HepG2 (cell line): ENCODE measurements around the gene CXCR4. TPM values are rescaled to one million over a fixed set of nuclear protein-coding genes. Genes with fewer than 3 reads are reported as not detected.
A peak's percentile ranks its signal among the peaks of the same experiment; 100 is the strongest.

ENCODE experiments used
- ATAC-seq: fragments of 200-7000 bp; cut with Tn5 transposase; 3 replicates; pipeline ENCODE4 v1.9.1; 2020; ENCODE audit warnings: mild to moderate bottlenecking, moderate library complexity
- BruUV-seq: library from RNA; stranded (reverse); fragments of 400-500 nt; replicated peaks from 2 replicates; lab custom pipeline; 2021; lab: Mats Ljungman, UMichigan
- CTCF ChIA-PET: fragments of 300-600 bp; formaldehyde crosslinking; extraction: SDS; loops from one replicate; lab custom pipeline; 2021; ENCODE audit warnings: low total read pairs, inconsistent platforms, low intra/inter-chr PET ratio; lab: Yijun Ruan, JAX
- POLR2A ChIA-PET: fragments of 350-600 bp; sonication (Branson Sonifier 250); formaldehyde crosslinking; loops from one replicate; lab custom pipeline; 2020; ENCODE audit warnings: antibody characterized with exemption, inconsistent platforms; lab: Yijun Ruan, JAX
- DNase-seq: peaks from one replicate; pipeline ENCODE4 v3.0.0-alpha.2; 2015; ENCODE audit warnings: low spot score
- FAIRE-seq: peaks from 3 replicates; lab custom pipeline; 2011; peaks lifted over from hg19 to GRCh38; lab: Jason Lieb, UNC
- H2AFZ ChIP-seq: one replicate; pipeline ENCODE4 v1.6.1; 2011; ENCODE audit warnings: low read length, inconsistent platforms
- H3K27ac ChIP-seq: fragments of 300-600 bp; 3 replicates; pipeline ENCODE4 v1.8.0; 2011; ENCODE audit warnings: mixed run types, mild to moderate bottlenecking, mixed read lengths, low read length, inconsistent platforms; ENCODE audit not compliant: insufficient read depth; ENCODE audit errors: extremely low read length
- H3K27me3 ChIP-seq, 2 experiments: fragments of 200-600 bp in 1 of 2; 2 replicates in 1 of 2; 3 replicates in 1 of 2; pipeline versions ENCODE4 v1.6.0 to v1.8.0; 2011; ENCODE audit warnings: low read length in 2 of 2, mild to moderate bottlenecking in 2 of 2, moderate library complexity in 2 of 2, inconsistent platforms in 1 of 2; ENCODE audit not compliant: insufficient read depth in 2 of 2, control insufficient read depth in 1 of 2
- H3K36me3 ChIP-seq, 2 experiments: fragments of 200-600 bp in 1 of 2; replicated peaks in 1 of 2; 2 replicates in 1 of 2; 3 replicates in 1 of 2; pipeline versions ENCODE4 v1.5.1 to v1.8.0; 2011; ENCODE audit warnings: low read length in 2 of 2, inconsistent platforms in 1 of 2; ENCODE audit not compliant: insufficient read depth in 2 of 2, control insufficient read depth in 1 of 2
- H3K4me1 ChIP-seq: 2 replicates; pipeline ENCODE4 v1.5.1; 2012; ENCODE audit warnings: low read length, inconsistent platforms; ENCODE audit not compliant: insufficient read depth
- H3K4me2 ChIP-seq: 2 replicates; pipeline ENCODE4 v1.6.0; 2011; ENCODE audit warnings: low read depth, low read length, inconsistent platforms
- H3K4me3 ChIP-seq, 3 experiments: fragments of 200-600 bp in 1 of 3; sonication (generic), shearing (Covaris generic) in 1 of 3; replicated peaks in 1 of 3; 2 replicates each; pipeline ENCODE4 v1.5.1; 2011 to 2016; ENCODE audit warnings: low read length in 3 of 3, inconsistent platforms in 2 of 3, low read depth in 2 of 3, mild to moderate bottlenecking in 2 of 3, control low read depth in 1 of 3, mixed read lengths in 1 of 3; ENCODE audit not compliant: insufficient read depth in 1 of 3
- H3K79me2 ChIP-seq: one replicate; pipeline ENCODE4 v1.6.1; 2011; ENCODE audit warnings: low read length, inconsistent platforms; ENCODE audit not compliant: insufficient read depth
- H3K9ac ChIP-seq: 2 replicates; pipeline ENCODE4 v1.6.0; 2011; ENCODE audit warnings: mild to moderate bottlenecking, low read depth, low read length, inconsistent platforms; ENCODE audit not compliant: insufficient read depth
- H3K9me3 ChIP-seq: 2 replicates; pipeline ENCODE4 v1.5.1; 2012; ENCODE audit warnings: mild to moderate bottlenecking, low read length
- H4K20me1 ChIP-seq: 2 replicates; pipeline ENCODE4 v1.6.0; 2011; ENCODE audit warnings: inconsistent platforms, mild to moderate bottlenecking, low read length, moderate library complexity; ENCODE audit not compliant: insufficient read depth
- CBX2 ChIP-seq, 2 experiments: fragments of 200-600 bp in 1 of 2; sonication (generic); formaldehyde crosslinking in 1 of 2; IDR thresholded peaks; 2 replicates each; pipeline versions ENCODE4 v1.7.0 to v1.8.1; 2018 to 2022; ENCODE audit warnings: low read depth in 2 of 2, low read length in 1 of 2, mild to moderate bottlenecking in 1 of 2, missing genetic modification reagents in 1 of 2
- CHCHD3 ChIP-seq: sonication (generic); formaldehyde crosslinking; IDR thresholded peaks from 2 replicates; pipeline ENCODE4 v1.8.0; 2022; ENCODE audit warnings: mild to moderate bottlenecking, missing genetic modification reagents, moderate library complexity
- NFE2L2 ChIP-seq: fragments of 150-350 bp; IDR thresholded peaks from 2 replicates; pipeline ENCODE4 v1.6.1; 2014; ENCODE audit warnings: low read length
- PCBP2 ChIP-seq: fragments of 200-400 bp; formaldehyde crosslinking; optimal IDR thresholded peaks from 2 replicates; pipeline ENCODE3; 2018; ENCODE audit warnings: low read length, low read depth; ENCODE audit not compliant: poor library complexity, severe bottlenecking
- RFX5 ChIP-seq: IDR thresholded peaks from 2 replicates; pipeline ENCODE4 v1.6.1; 2011; ENCODE audit warnings: low read depth, low read length, improper control_type of control experiment
- THRA ChIP-seq: sonication (generic); formaldehyde crosslinking; IDR thresholded peaks from 2 replicates; pipeline ENCODE4 v1.4.0; 2020; ENCODE audit warnings: missing genetic modification reagents, borderline replicate concordance
- TRIM24 ChIP-seq: sonication (generic); formaldehyde crosslinking; IDR thresholded peaks from 2 replicates; pipeline ENCODE4 v1.8.0; 2022; ENCODE audit warnings: mild to moderate bottlenecking, missing genetic modification reagents
- ZNF121 ChIP-seq: sonication (generic); formaldehyde crosslinking; IDR thresholded peaks from 2 replicates; pipeline ENCODE4 v1.5.0; 2020; ENCODE audit warnings: mild to moderate bottlenecking, missing genetic modification reagents
- WGBS: methylation state at CpG from one replicate; pipeline ENCODE4 v1.1.6; 2017; ENCODE audit warnings: low lambda C conversion rate; 5-methylcytosine and 5-hydroxymethylcytosine counted together
- in situ Hi-C: cut with HindIII; loops from 2 replicates; pipeline ENCODE4 v1.10.0; 2017; ENCODE audit warnings: low pct_unique_long_range_greater_than_20kb; ENCODE audit not compliant: extremely low pct_ligation_motif_present
- intact Hi-C: fragments of 100-400 bp; cut with micrococcal nuclease; formaldehyde crosslinking; loops from one replicate; pipeline ENCODE4 v1.10.0; 2022; ENCODE audit not compliant: unreplicated experiment
- polyA plus RNA-seq, 8 experiments: library from polyadenylated mRNA; depleted of rRNA in 3 of 8; stranded (reverse) in 7 of 8; unstranded in 1 of 8; fragments of >200 nt; fragmentation: Illumina TruSeq in 4 of 8; extraction: Trizol in 4 of 8; gene quantifications; 2 replicates each; pipeline versions ENCODE4 v1.2.1 to v1.2.3, GENCODE V29; 2011 to 2016; ENCODE audit warnings: low read depth in 4 of 8, missing spikeins in 1 of 8, mixed read lengths in 1 of 8; ENCODE audit not compliant: insufficient read depth in 1 of 8
- total RNA-seq, 5 experiments: library from RNA; depleted of rRNA; stranded (reverse); fragments of >200 nt; fragmentation: Illumina TruSeq; extraction: Trizol; gene quantifications; 2 replicates each; pipeline ENCODE4 v1.2.3, GENCODE V29; 2016; ENCODE audit warnings: low read depth in 1 of 5

The CXCR4 gene
- total and polyA plus RNA-seq, 2 of the 13 experiments (the other 11 are each of a cell fraction or from before 2014, with no cell fraction given): 0.34 to 0.55 TPM

GRCh38 chr2:136126421-136126926, 8.5 kb upstream of the CXCR4 start:
- FAIRE-seq: no peak
- no peak overlapping the region for H3K9ac ChIP-seq
- no peaks in the 10 kb centered on the region for H3K36me3 ChIP-seq
- no peaks in the 10 kb centered on the region for H3K79me2 ChIP-seq
- H4K20me1 ChIP-seq: no peaks in the 10 kb centered on the region
- CTCF ChIA-PET: no interaction called here
- POLR2A ChIA-PET: no interaction called here
- no peaks in the 10 kb centered on the region; the same call in 1 of the 2 replicates for H3K4me1 ChIP-seq
- no peak for DNase-seq
- in situ Hi-C loops (no loop called here), intact Hi-C loops (no loop called here)
- H3K27ac ChIP-seq: no peak overlapping the region
- H3K27me3 ChIP-seq: peaks cover 0 to 23% of the 10 kb centered on the region in 2 experiments; a peak in 2 of 5 replicates
- BruUV-seq: no TSS peak
- no peak for ATAC-seq
- H3K4me2 ChIP-seq: no peak overlapping the region
- H3K4me3 ChIP-seq: no peak overlapping the region
- H3K9me3 ChIP-seq: no peaks in the 10 kb centered on the region
- 65% methylated on average over 6 of the region's 6 CpGs for WGBS
- H2AFZ ChIP-seq: no peak overlapping the region
- TF ChIP-seq PCBP2: no peak
- TF ChIP-seq CBX2 (IDR thresholded peaks at IDR 0.05; ENCODE audit: low read depth, low read length): no peak
- TF ChIP-seq CBX2 (CRISPR knock-in tag; IDR thresholded peaks at IDR 0.05; ENCODE audit: low read depth): no peak
- no peak for TF ChIP-seq NFE2L2
- TF ChIP-seq ZNF121 (CRISPR knock-in tag): no peak
- TF ChIP-seq, all 625 proteins: peak for 0

GRCh38 chr2:136126021-136126420, 8.1 kb upstream of the CXCR4 start:
- 3% methylated on average over 12 of the region's 12 CpGs for WGBS
- ChIA-PET POLR2A (no interaction called here), CTCF (no interaction called here)
- H3K4me2 ChIP-seq: peak overlapping the region; percentile 19; the same call in 1 of the 2 replicates
- BruUV-seq: no TSS peak
- H3K79me2 ChIP-seq: no peaks in the 10 kb centered on the region
- H3K36me3 ChIP-seq: no peaks in the 10 kb centered on the region
- H3K27ac ChIP-seq: no peak overlapping the region
- TF ChIP-seq TRIM24 (CRISPR knock-in tag) (no peak), THRA (CRISPR knock-in tag) (no peak), CHCHD3 (no peak), RFX5 (no peak)
- DNase-seq (peak; percentile 5), ATAC-seq (peak; percentile 40; the same call in 2 of the 3 replicates), FAIRE-seq (no peak)
- H3K9me3 ChIP-seq: no peaks in the 10 kb centered on the region
- H3K9ac ChIP-seq: no peak overlapping the region
- peaks cover 0 to 27% of the 10 kb centered on the region in 2 experiments; a peak in 2 of 5 replicates for H3K27me3 ChIP-seq
- in situ Hi-C loops: no loop called here
- intact Hi-C loops: no loop called here
- no peak overlapping the region for H2AFZ ChIP-seq
- no peak overlapping the region for H3K4me3 ChIP-seq
- no peaks in the 10 kb centered on the region; the same call in 1 of the 2 replicates for H3K4me1 ChIP-seq
- no peaks in the 10 kb centered on the region for H4K20me1 ChIP-seq
